IMR-90 (cell line): Measurements from ENCODE around the gene ADGRB3. TPM values are rescaled to one million over a fixed set of nuclear protein-coding genes. Genes with fewer than 3 reads are reported as not detected.

Experiments used
- ATAC-seq: fragments of 200-7000 bp; cut with Tn5 transposase; 2 replicates; pipeline ENCODE4 v1.9.1; 2020; ENCODE audit warnings: low read depth, mild to moderate bottlenecking, moderate library complexity
- BruUV-seq: library from RNA; stranded (reverse); fragments of 400-500 nt; replicated peaks from 2 replicates; lab custom pipeline; 2021; lab: Mats Ljungman, UMichigan
- CTCF ChIA-PET: fragments of 300-600 bp; formaldehyde crosslinking; extraction: SDS; loops from one replicate; lab custom pipeline; 2021; ENCODE audit warnings: antibody characterized with exemption; lab: Yijun Ruan, JAX
- POLR2A ChIA-PET: fragments of 300-600 bp; sonication (Branson Sonifier 250); formaldehyde crosslinking; loops from one replicate; lab custom pipeline; 2022; ENCODE audit warnings: antibody characterized with exemption; ENCODE audit not compliant: unreplicated experiment; lab: Charles Lee
- DNase-seq: peaks from one replicate; pipeline ENCODE4 v3.0.0; 2013
- H2AFZ ChIP-seq: replicated peaks from 2 replicates; pipeline ENCODE3; 2013; ENCODE audit warnings: low read length, mild to moderate bottlenecking; ENCODE audit not compliant: poor library complexity
- H2AK5ac ChIP-seq: 2 replicates; pipeline ENCODE4 v1.6.1; 2013; ENCODE audit warnings: low read depth, low read length, inconsistent platforms
- H2AK9ac ChIP-seq: replicated peaks from 2 replicates; pipeline ENCODE3; 2013; ENCODE audit warnings: mild to moderate bottlenecking, low read depth, low read length, moderate library complexity; ENCODE audit not compliant: poor library complexity
- H2BK120ac ChIP-seq: 2 replicates; pipeline ENCODE4 v1.6.1; 2013; ENCODE audit warnings: low read depth, low read length, inconsistent platforms
- H2BK15ac ChIP-seq: 3 replicates; pipeline ENCODE4 v1.6.1; 2013; ENCODE audit warnings: low read depth, low read length, inconsistent platforms
- H2BK20ac ChIP-seq: 2 replicates; pipeline ENCODE4 v1.6.1; 2013; ENCODE audit warnings: low read depth, mild to moderate bottlenecking, inconsistent platforms, low read length, moderate library complexity
- H2BK5ac ChIP-seq: 2 replicates; pipeline ENCODE4 v1.6.1; 2013; ENCODE audit warnings: mild to moderate bottlenecking, low read depth, low read length, inconsistent platforms; ENCODE audit not compliant: poor library complexity, severe bottlenecking
- H3K14ac ChIP-seq: replicated peaks from 2 replicates; pipeline ENCODE4 v1.6.1; 2013; ENCODE audit warnings: low read depth, low read length, inconsistent platforms
- H3K18ac ChIP-seq: 2 replicates; pipeline ENCODE4 v1.6.1; 2013; ENCODE audit warnings: low read depth, low read length, control low read depth
- H3K23ac ChIP-seq: 2 replicates; pipeline ENCODE4 v1.6.1; 2013; ENCODE audit warnings: low read depth, low read length, inconsistent platforms
- H3K27ac ChIP-seq: 2 replicates; pipeline ENCODE4 v1.5.1; 2013; ENCODE audit warnings: mild to moderate bottlenecking, control low read depth, low read length; ENCODE audit not compliant: insufficient read depth
- H3K27me3 ChIP-seq: 2 replicates; pipeline ENCODE4 v1.6.1; 2013; ENCODE audit warnings: low read length; ENCODE audit not compliant: control insufficient read depth, insufficient read depth
- H3K36me3 ChIP-seq: 2 replicates; pipeline ENCODE4 v1.6.1; 2013; ENCODE audit warnings: low read length, mixed read lengths; ENCODE audit not compliant: control insufficient read depth, insufficient read depth
- H3K4ac ChIP-seq: 2 replicates; pipeline ENCODE4 v1.6.1; 2013; ENCODE audit warnings: low read depth, low read length, inconsistent platforms
- H3K4me1 ChIP-seq: 2 replicates; pipeline ENCODE4 v1.6.1; 2013; ENCODE audit warnings: low read length, mixed read lengths; ENCODE audit not compliant: control insufficient read depth, insufficient read depth
- H3K4me2 ChIP-seq: 2 replicates; pipeline ENCODE4 v1.6.1; 2013; ENCODE audit warnings: low read depth, mild to moderate bottlenecking, control low read depth, low read length, moderate library complexity
- H3K4me3 ChIP-seq: 2 replicates; pipeline ENCODE4 v1.5.1; 2013; ENCODE audit warnings: low read depth, mild to moderate bottlenecking, control low read depth, low read length, moderate library complexity; ENCODE audit not compliant: insufficient read depth
- H3K56ac ChIP-seq: 2 replicates; pipeline ENCODE4 v1.6.1; 2013; ENCODE audit warnings: low read length, inconsistent platforms; ENCODE audit not compliant: insufficient read depth; ENCODE audit errors: extremely low read depth
- H3K79me1 ChIP-seq, 2 experiments: 2 replicates each; pipeline ENCODE4 v1.6.1; 2013; ENCODE audit warnings: low read length in 2 of 2, inconsistent platforms in 1 of 2, low read depth in 1 of 2
- H3K9ac ChIP-seq: 2 replicates; pipeline ENCODE4 v1.6.1; 2013; ENCODE audit warnings: low read depth, low read length, control low read depth
- H3K9me1 ChIP-seq: 2 replicates; pipeline ENCODE4 v1.6.1; 2013; ENCODE audit warnings: low read length, inconsistent platforms; ENCODE audit not compliant: insufficient read depth
- H3K9me3 ChIP-seq: 2 replicates; pipeline ENCODE4 v1.6.1; 2013; ENCODE audit warnings: low read length; ENCODE audit not compliant: control insufficient read depth, insufficient read depth
- H4K20me1 ChIP-seq: 2 replicates; pipeline ENCODE4 v1.6.1; 2013; ENCODE audit warnings: low read length, inconsistent platforms; ENCODE audit not compliant: insufficient read depth
- H4K5ac ChIP-seq: 2 replicates; pipeline ENCODE4 v1.6.1; 2013; ENCODE audit warnings: mild to moderate bottlenecking, low read depth, low read length, control low read depth
- H4K8ac ChIP-seq, 2 experiments: 2 replicates each; pipeline ENCODE4 v1.6.1; 2013; ENCODE audit warnings: low read depth in 2 of 2, low read length in 2 of 2, control low read depth in 1 of 2, inconsistent platforms in 1 of 2
- H4K91ac ChIP-seq: 2 replicates; pipeline ENCODE4 v1.6.1; 2013; ENCODE audit warnings: low read depth, low read length, inconsistent platforms; ENCODE audit not compliant: insufficient read depth
- BHLHE40 ChIP-seq: fragments of 150-350 bp; IDR thresholded peaks from 2 replicates; pipeline ENCODE4 v1.6.1; 2016; ENCODE audit warnings: mild to moderate bottlenecking, low read depth, low read length
- CEBPB ChIP-seq: IDR thresholded peaks from 2 replicates; pipeline ENCODE4 v1.6.1; 2012; ENCODE audit warnings: low read depth, low read length, improper control_type of control experiment
- CHD1 ChIP-seq: IDR thresholded peaks from 2 replicates; pipeline ENCODE4 v1.6.1; 2012; ENCODE audit warnings: low read depth, low read length, improper control_type of control experiment
- CTCF ChIP-seq: conservative IDR thresholded peaks from 2 replicates; pipeline ENCODE4 v1.5.1; 2012; ENCODE audit warnings: mild to moderate bottlenecking, low read depth, low read length, improper control_type of control experiment
- ELK1 ChIP-seq: fragments of 150-350 bp; IDR thresholded peaks from 2 replicates; pipeline ENCODE4 v1.6.1; 2016; ENCODE audit warnings: low read depth, mild to moderate bottlenecking, low read length, moderate library complexity, borderline replicate concordance
- FOS ChIP-seq: fragments of 150-350 bp; IDR thresholded peaks from 2 replicates; pipeline ENCODE4 v1.6.1; 2016; ENCODE audit warnings: low read depth, low read length
- MAZ ChIP-seq: IDR thresholded peaks from 2 replicates; pipeline ENCODE4 v1.6.1; 2012; ENCODE audit warnings: low read depth, mild to moderate bottlenecking, low read length, improper control_type of control experiment, moderate library complexity, borderline replicate concordance
- MXI1 ChIP-seq: IDR thresholded peaks from 2 replicates; pipeline ENCODE4 v1.6.1; 2012; ENCODE audit warnings: low read depth, mild to moderate bottlenecking, low read length, moderate library complexity, borderline replicate concordance
- NFE2L2 ChIP-seq: fragments of 150-350 bp; IDR thresholded peaks from 2 replicates; pipeline ENCODE4 v1.6.1; 2016; ENCODE audit warnings: low read depth, mild to moderate bottlenecking, low read length
- POLR2A ChIP-seq: IDR thresholded peaks from 2 replicates; pipeline ENCODE4 v1.6.1; 2012; ENCODE audit warnings: mild to moderate bottlenecking, low read depth, low read length
- RAD21 ChIP-seq: IDR thresholded peaks from 2 replicates; pipeline ENCODE4 v1.6.1; 2012; ENCODE audit warnings: low read length, improper control_type of control experiment
- RCOR1 ChIP-seq: IDR thresholded peaks from 2 replicates; pipeline ENCODE4 v1.6.1; 2012; ENCODE audit warnings: mild to moderate bottlenecking, low read length, improper control_type of control experiment; ENCODE audit not compliant: insufficient replicate concordance
- RFX5 ChIP-seq: IDR thresholded peaks from 2 replicates; pipeline ENCODE4 v1.8.0; 2012; ENCODE audit warnings: low read depth, mild to moderate bottlenecking, low read length, moderate library complexity
- SMC3 ChIP-seq: fragments of 150-350 bp; IDR thresholded peaks from 2 replicates; pipeline ENCODE4 v1.6.1; 2016; ENCODE audit warnings: low read depth, mild to moderate bottlenecking, antibody characterized with exemption, low read length, moderate library complexity
- USF2 ChIP-seq: fragments of 150-350 bp; IDR thresholded peaks from 2 replicates; pipeline ENCODE4 v1.6.1; 2017; ENCODE audit warnings: mild to moderate bottlenecking, antibody characterized with exemption, low read length, low read depth
- WGBS, 2 experiments: methylation state at CpG; one replicate each; pipeline versions ENCODE4 v1.1.5 to v1.1.7; 2013; ENCODE audit warnings: missing lambda C conversion rate in 2 of 2; ENCODE audit not compliant: insufficient read length in 1 of 2; ENCODE audit errors: extremely low coverage in 2 of 2; 5-methylcytosine and 5-hydroxymethylcytosine counted together
- dilution Hi-C: fragments of 300-500 bp; cut with HindIII; formaldehyde crosslinking; loops from one replicate; pipeline ENCODE4 v1.14.3; 2018; ENCODE audit warnings: low sequenced_read_pairs; ENCODE audit not compliant: unreplicated experiment
- in situ Hi-C: fragments of 300-500 bp; cut with MboI; formaldehyde crosslinking; loops from 3 replicates; pipeline ENCODE4 v1.14.3; 2019; ENCODE audit warnings: low sequenced_read_pairs, inconsistent platforms, mixed read lengths
- intact Hi-C: fragments of 100-400 bp; cut with micrococcal nuclease; formaldehyde crosslinking; loops from 2 replicates; pipeline ENCODE4 v1.10.0; 2022
- polyA plus RNA-seq, 3 experiments: library from polyadenylated mRNA; depleted of rRNA; stranded (reverse); fragments of >200 nt; gene quantifications; 2 replicates each; pipeline ENCODE4 v1.2.3, GENCODE V29; 2012; ENCODE audit warnings: low replicate concordance in 1 of 3
- total RNA-seq: library from RNA; depleted of rRNA; stranded (reverse); fragments of >200 nt; gene quantifications from 2 replicates; pipeline ENCODE4 v1.2.3, GENCODE V29; 2012

ADGRB3 gene
- total and polyA plus RNA-seq, 2 of the 4 experiments (the other 2 are of a cell fraction): not detected

GRCh38 chr6:68653074-68653705 is 18.1 kb downstream of the ADGRB3 start:
- Histone ChIP-seq H3K4ac (no peak overlapping the region), H2AK9ac (no peak overlapping the region), H3K18ac (no peak overlapping the region), H2BK5ac (no peak overlapping the region), H2BK15ac (no peak overlapping the region), H4K8ac (no peak overlapping the region), H3K4me2 (no peak overlapping the region), H3K4me3 (no peak overlapping the region), H2BK20ac (no peak overlapping the region), H4K91ac (no peak overlapping the region), H4K5ac (no peak overlapping the region), H3K9ac (no peak overlapping the region), H3K4me1 (no peaks in the 10 kb centered on the region), H3K36me3 (no peaks in the 10 kb centered on the region), H3K9me3 (no peaks in the 10 kb centered on the region), H3K23ac (no peak overlapping the region), H3K56ac (no peak overlapping the region), H2AFZ (no peak overlapping the region), H2AK5ac (no peak overlapping the region), H2BK120ac (no peak overlapping the region), H3K79me1 (no peaks in the 10 kb centered on the region), H3K27me3 (no peaks in the 10 kb centered on the region), H3K9me1 (no peaks in the 10 kb centered on the region), H3K27ac (no peak overlapping the region), H4K20me1 (no peaks in the 10 kb centered on the region), H3K14ac (no peak overlapping the region)
- no TSS peak for BruUV-seq
- in situ Hi-C loops (no loop called here), dilution Hi-C loops (no loop called here), intact Hi-C loops (no loop called here)
- no peak for ATAC-seq
- POLR2A ChIA-PET: no interaction called here
- no peak for DNase-seq
- no peak for TF ChIP-seq RFX5
- no peak for TF ChIP-seq CEBPB
- TF ChIP-seq CTCF: no peak
- TF ChIP-seq POLR2A: no peak
- TF ChIP-seq USF2: no peak
- TF ChIP-seq BHLHE40: no peak
- no peak for TF ChIP-seq MXI1
- TF ChIP-seq CHD1: no peak
- TF ChIP-seq RCOR1: no peak
- no peak for TF ChIP-seq SMC3
- no peak for TF ChIP-seq FOS
- TF ChIP-seq MAZ: no peak
- no peak for TF ChIP-seq ELK1
- no peak for TF ChIP-seq RAD21
- no peak for TF ChIP-seq NFE2L2
- WGBS, 2 experiments: no CpG with 5 or more reads among the region's 3 CpGs
- CTCF ChIA-PET: no interaction called here
